Lung microvascular endothelial cell (primary cell): ENCODE measurements around the gene NTRK2. TPM values are rescaled to one million over a fixed set of nuclear protein-coding genes. Genes with fewer than 3 reads are reported as not detected.

ENCODE experiments used
- DNase-seq, 2 donors: peaks; one replicate each; pipeline versions ENCODE4 v3.0.0 to v3.0.0-alpha.2; 2010; ENCODE audit warnings: low read depth in 2 of 2
- total RNA-seq: library from RNA; depleted of rRNA; stranded (reverse); fragments of >200 nt; gene quantifications from 2 replicates; pipeline ENCODE4 v1.2.1, GENCODE V29; 2014

The NTRK2 gene
- total RNA-seq, 1 donor from 2014 or later: under 0.01 TPM

GRCh38 chr9:84681516-84682285, 12.2 kb downstream of the NTRK2 start:
- no peak for DNase-seq

- no peak for DNase-seq
Measured at GRCh38 chr9:84686068-84686467, 16.5 kb downstream of the NTRK2 start.

- DNase-seq: no peak
Measured at GRCh38 chr9:84688956-84689355, 19.4 kb downstream of the NTRK2 start.

- DNase-seq: no peak
Measured at GRCh38 chr9:84691634-84692033, 22.1 kb downstream of the NTRK2 start.

- DNase-seq: no peak
Measured at GRCh38 chr9:84694248-84694647, 24.7 kb downstream of the NTRK2 start.

- DNase-seq: no peak
Measured at GRCh38 chr9:84697042-84697441, 27.5 kb downstream of the NTRK2 start.

- peak; percentile 46 to 53 for DNase-seq
Measured at GRCh38 chr9:84697509-84698114, 28.1 kb downstream of the NTRK2 start.

- no peak for DNase-seq
Measured at GRCh38 chr9:84698323-84698722, 28.8 kb downstream of the NTRK2 start.

- no peak for DNase-seq
Measured at GRCh38 chr9:84699984-84700383, 30.5 kb downstream of the NTRK2 start.

GRCh38 chr9:84701801-84702200, 32.3 kb downstream of the NTRK2 start:
- no peak for DNase-seq

GRCh38 chr9:84702471-84702870, 32.9 kb downstream of the NTRK2 start:
- no peak for DNase-seq

- DNase-seq: no peak
Measured at GRCh38 chr9:84703793-84704192, 34.3 kb downstream of the NTRK2 start.

- no peak for DNase-seq
Measured at GRCh38 chr9:84705128-84705527, 35.6 kb downstream of the NTRK2 start.

GRCh38 chr9:84708400-84708799, 38.9 kb downstream of the NTRK2 start:
- no peak for DNase-seq

- DNase-seq: no peak
Measured at GRCh38 chr9:84709056-84709455, 39.5 kb downstream of the NTRK2 start.

- no peak for DNase-seq
Measured at GRCh38 chr9:84710701-84711397, 41.3 kb downstream of the NTRK2 start.

GRCh38 chr9:84711398-84711777, 41.9 kb downstream of the NTRK2 start:
- DNase-seq: no peak

- DNase-seq: no peak
Measured at GRCh38 chr9:84711936-84712335, 42.4 kb downstream of the NTRK2 start.

- DNase-seq: no peak
Measured at GRCh38 chr9:84716217-84716616, 46.7 kb downstream of the NTRK2 start.

- no peak for DNase-seq
Measured at GRCh38 chr9:84718476-84718875, 48.9 kb downstream of the NTRK2 start.

GRCh38 chr9:84722388-84722989, 53.0 kb downstream of the NTRK2 start:
- no peak for DNase-seq

- no peak for DNase-seq
Measured at GRCh38 chr9:84723426-84723825, 53.9 kb downstream of the NTRK2 start.
